ENCODE data around the gene EOLA2. TPM values are rescaled to one million over a fixed set of nuclear protein-coding genes. Genes with fewer than 3 reads are reported as not detected.

Gene EOLA2
- total RNA-seq, result 10 to 100 TPM; 35.1 to 42.0 TPM
- 28.0 TPM for polyA plus RNA-seq (ENCODE audit: insufficient read depth, low read depth, low replicate concordance)
- long read RNA-seq, donor 1, transcript CXorf40B-203 (5 exons, 1,653 nt), result major isoform, 8 of 11 reads
- long read RNA-seq, donor 1, partial matches to known transcripts, result 0 of 11 reads
- long read RNA-seq, donor 1, other reads (novel, unspliced or antisense), result 0 of 11 reads
- long read RNA-seq, donor 2, partial matches to known transcripts, result 0 of 2 reads
- long read RNA-seq, donor 2, other reads (novel, unspliced or antisense), result 0 of 2 reads

GRCh38 chrX:149938427-149938880, at the start of gene EOLA2:
EOLA2 (minus strand) TSS chrX:149938491; CDS start chrX:149933874, 4,617 bp downstream.
- DNase-seq, result peak; percentile 97
- no peaks in the 10 kb centered on the region for H3K36me3 ChIP-seq (ENCODE audit: low read depth, missing control alignments)
- H3K27ac ChIP-seq, result peak within 1 kb of the TSS; percentile 94
- intact Hi-C loops (cut with DNase I; ENCODE audit: low total_unique reads), result no loop called here
- no peaks in the 10 kb centered on the region for H3K9me3 ChIP-seq
- no peaks in the 10 kb centered on the region for H3K27me3 ChIP-seq
- WGBS, 2 donors, result 1% methylated on average over 10 of the region's 39 CpGs; no CpG with 5 or more reads in 1 of the 2 donors
- TF ChIP-seq CTCF (IDR thresholded peaks at IDR 0.05) (peak; percentile 33 to 69 (median 62)), POLR2A (IDR thresholded peaks at IDR 0.05) (no peak)
- peak within 1 kb of the TSS; percentile 63 to 71 for H3K4me3 ChIP-seq
- H3K4me1 ChIP-seq, result no peaks in the 10 kb centered on the region

- no peaks in the 10 kb centered on the region for H3K27me3 ChIP-seq
- intact Hi-C loops (cut with DNase I; ENCODE audit: low total_unique reads), result no loop called here
- no peak overlapping the region for H3K4me3 ChIP-seq
- TF ChIP-seq POLR2A (IDR thresholded peaks at IDR 0.05) (no peak), CTCF (IDR thresholded peaks at IDR 0.05) (no peak)
- no peaks in the 10 kb centered on the region for H3K36me3 ChIP-seq (ENCODE audit: low read depth, missing control alignments)
- peaks cover 4% of the 10 kb centered on the region for H3K4me1 ChIP-seq
- H3K27ac ChIP-seq, result no peak overlapping the region
- DNase-seq, result no peak
- no peaks in the 10 kb centered on the region for H3K9me3 ChIP-seq
These were observed 49.3 kb upstream of the EOLA2 start for GRCh38 chrX:149987613-149988012.

GRCh38 chrX:149984411-149984810, 46.1 kb upstream of the EOLA2 start:
- H3K27me3 ChIP-seq, result no peaks in the 10 kb centered on the region
- DNase-seq, result no peak
- H3K9me3 ChIP-seq, result no peaks in the 10 kb centered on the region
- WGBS, 2 donors, result 85 to 100% methylated on average over 1 of the region's 1 CpG
- TF ChIP-seq CTCF (IDR thresholded peaks at IDR 0.05) (no peak), POLR2A (IDR thresholded peaks at IDR 0.05) (no peak)
- H3K4me1 ChIP-seq, result peaks cover 9% of the 10 kb centered on the region
- no peak overlapping the region for H3K4me3 ChIP-seq
- no peaks in the 10 kb centered on the region for H3K36me3 ChIP-seq (ENCODE audit: low read depth, missing control alignments)
- intact Hi-C loops (cut with DNase I; ENCODE audit: low total_unique reads), result no loop called here
- no peak overlapping the region for H3K27ac ChIP-seq

- no peak for TF ChIP-seq POLR2A (IDR thresholded peaks at IDR 0.05)
- TF ChIP-seq CTCF (IDR thresholded peaks at IDR 0.05), result no peak
- intact Hi-C loops (cut with DNase I; ENCODE audit: low total_unique reads), result no loop called here
- 60 to 69% methylated on average over 3 of the region's 3 CpGs for WGBS, 2 donors
These were observed 44.0 kb upstream of the EOLA2 start for GRCh38 chrX:149982310-149982709.

More at GRCh38 chrX:149982310-149982709, 44.0 kb upstream of the EOLA2 start:
- no peak for DNase-seq
- H3K27ac ChIP-seq, result no peak overlapping the region
- H3K4me1 ChIP-seq, result peaks cover 9% of the 10 kb centered on the region
- H3K27me3 ChIP-seq, result no peaks in the 10 kb centered on the region
- no peaks in the 10 kb centered on the region for H3K36me3 ChIP-seq (ENCODE audit: low read depth, missing control alignments)
- H3K9me3 ChIP-seq, result no peaks in the 10 kb centered on the region
- H3K4me3 ChIP-seq, result no peak overlapping the region

All from testis (tissue), 5 donors.